ENCODE measurements around the gene ASCL4. TPM values are rescaled to one million over a fixed set of nuclear protein-coding genes. Genes with fewer than 3 reads are reported as not detected.

The ASCL4 gene
- total RNA-seq, 1 experiment from 2014 or later: not detected

GRCh38 chr12:107803092-107803491 lies 28.6 kb downstream of the ASCL4 start:
- no peak overlapping the region for H2BK5ac ChIP-seq (ENCODE audit: insufficient read length, low read length)

More at GRCh38 chr12:107803092-107803491, 28.6 kb downstream of the ASCL4 start:
- H4K5ac ChIP-seq (ENCODE audit: insufficient read length, low read depth, low read length): no peak overlapping the region
- H2BK15ac ChIP-seq (ENCODE audit: low read depth, low read length): no peak overlapping the region
- no peak overlapping the region for H2AK5ac ChIP-seq (ENCODE audit: insufficient read length, low read length)
- H3K9me3 ChIP-seq (ENCODE audit: control insufficient read depth, low read depth, low read length): no peaks in the 10 kb centered on the region
- H3K27ac ChIP-seq (ENCODE audit: insufficient read length, low read depth, low read length): no peak overlapping the region
- H3K18ac ChIP-seq (ENCODE audit: insufficient read length, low read depth, low read length): no peak overlapping the region
- Mint-ChIP-seq H3K27ac (no peak overlapping the region), H3K9me3 (no peaks in the 10 kb centered on the region), H3K36me3 (ENCODE audit: insufficient read depth in 1 of 3, low read depth in 3 of 3) (no peaks in the 10 kb centered on the region), H3K4me1 (peaks cover 12 to 17% of the 10 kb centered on the region in 2 experiments), H3K4me3 (no peak overlapping the region), H3K27me3 (ENCODE audit: low read depth) (peaks cover 1% of the 10 kb centered on the region; the same call in 1 of the 2 replicates)
- no peak overlapping the region for H4K8ac ChIP-seq (replicated peaks; ENCODE audit: insufficient read length, low read depth, low read length)
- H2BK20ac ChIP-seq (ENCODE audit: low read depth, low read length, poor library complexity, severe bottlenecking): no peak overlapping the region
- H3T11ph ChIP-seq (ENCODE audit: low read length): no peak overlapping the region
- no peaks in the 10 kb centered on the region for H3K27me3 ChIP-seq (ENCODE audit: insufficient read depth, low read length)
- H3K23me2 ChIP-seq (ENCODE audit: insufficient read length, low read depth, low read length, poor library complexity, severe bottlenecking): no peaks in the 10 kb centered on the region
- no peaks in the 10 kb centered on the region for H3K79me1 ChIP-seq (ENCODE audit: insufficient read depth, low read depth, low read length, poor library complexity, severe bottlenecking)
- H3K79me2 ChIP-seq (ENCODE audit: insufficient read depth, low read length): no peaks in the 10 kb centered on the region
- no peak overlapping the region for H2BK12ac ChIP-seq (ENCODE audit: insufficient read length, low read depth, low read length)
- H3K4me2 ChIP-seq (ENCODE audit: insufficient read depth, insufficient read length, low read length): no peak overlapping the region
- no peak overlapping the region for H3K9ac ChIP-seq (ENCODE audit: extremely low read depth, insufficient read length, low read length)
- H3K56ac ChIP-seq (ENCODE audit: insufficient read length, low read depth, low read length): no peak overlapping the region
- no peak overlapping the region for H3K23ac ChIP-seq (ENCODE audit: insufficient read length, low read depth, low read length)
- no peaks in the 10 kb centered on the region; the same call in 1 of the 2 replicates for H3K4me1 ChIP-seq (ENCODE audit: insufficient read depth, low read length)
- no peak overlapping the region for H2BK120ac ChIP-seq (ENCODE audit: low read depth, low read length, poor library complexity, severe bottlenecking)
- no peaks in the 10 kb centered on the region for H4K20me1 ChIP-seq (ENCODE audit: control insufficient read depth, insufficient read depth, insufficient read length)
- no peak overlapping the region for H3K14ac ChIP-seq (ENCODE audit: insufficient read depth, low read length)
- no peak overlapping the region for H4K91ac ChIP-seq (ENCODE audit: insufficient read length, low read depth, low read length)
- DNase-seq: no peak
- H3K4ac ChIP-seq (ENCODE audit: low read depth, low read length): no peak overlapping the region
- WGBS (ENCODE audit: extremely low coverage, insufficient read length, low lambda C conversion rate): no CpG with 5 or more reads among the region's 3 CpGs
- no peak overlapping the region for H2AFZ ChIP-seq (ENCODE audit: low read length)
- TF ChIP-seq CTCF (conservative IDR thresholded peaks at IDR 0.05): no peak

All from H9 (cell line).